HG02623 (cell line): ENCODE data around the gene FGF14.

Experiments used
- ATAC-seq: cut with Tn5 transposase; IDR thresholded peaks from one replicate; pipeline ENCODE4 v1.9.1; 2021; ENCODE audit warnings: moderate library complexity; ENCODE audit not compliant: unreplicated experiment

Gene FGF14

GRCh38 chr13:101817898-101818297, 584.0 kb downstream of the FGF14 start:
- no peak for ATAC-seq

DNA sequence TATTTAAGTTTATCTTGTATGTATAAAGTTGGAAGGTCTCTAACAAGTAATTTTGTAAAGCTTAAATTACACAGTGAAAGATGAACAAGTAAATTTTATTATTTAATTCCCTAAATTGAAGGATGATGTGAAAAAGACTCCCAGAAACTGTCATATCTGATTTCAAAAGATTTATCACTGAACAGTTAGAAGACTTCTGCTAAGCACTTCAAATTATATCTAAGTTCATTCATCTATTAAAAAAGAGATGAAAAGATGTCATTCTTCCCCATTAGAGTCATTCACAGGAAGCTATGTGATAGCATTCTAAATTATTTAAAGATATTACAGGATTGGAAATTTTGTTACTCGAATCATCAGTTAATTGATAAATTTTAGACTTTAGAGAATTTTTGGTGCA, 590.0 kb downstream of the FGF14 start:
- no peak for ATAC-seq

DNA sequence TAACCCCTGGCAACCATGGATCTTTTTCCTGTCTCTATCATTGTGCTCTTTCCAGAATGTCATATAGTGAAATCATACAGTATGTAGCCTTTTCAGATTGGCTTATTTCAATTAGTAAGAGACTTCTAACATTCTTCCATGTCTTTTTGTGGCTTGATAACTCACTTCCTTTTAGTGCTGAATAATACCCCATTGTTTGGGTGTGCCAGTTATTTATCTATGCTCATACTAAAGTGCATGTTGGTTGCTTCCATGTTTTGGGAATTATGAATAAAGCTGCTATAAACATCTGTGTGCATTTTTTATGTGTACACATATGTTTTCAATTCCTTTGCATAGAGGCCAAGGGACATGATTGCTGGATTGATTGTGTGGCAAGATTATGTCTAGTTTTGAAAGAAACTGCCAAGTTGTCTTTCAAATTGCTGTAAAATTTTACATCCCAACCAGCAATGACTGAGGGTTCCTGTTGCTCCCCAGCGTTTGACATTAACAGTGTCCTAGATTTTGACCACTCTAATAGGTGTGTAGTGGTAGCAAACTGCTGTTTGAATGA, 590.5 kb downstream of the FGF14 start:
- ATAC-seq = no peak

GRCh38 chr13:101799196-101799595, 602.7 kb downstream of the FGF14 start:
- ATAC-seq = no peak

- ATAC-seq = no peak
Measured at GRCh38 chr13:101798437-101798836, 603.4 kb downstream of the FGF14 start.

GRCh38 chr13:101795460-101795859, 606.4 kb downstream of the FGF14 start:
- no peak for ATAC-seq

GRCh38 chr13:101795025-101795424, 606.8 kb downstream of the FGF14 start:
- ATAC-seq = no peak

DNA sequence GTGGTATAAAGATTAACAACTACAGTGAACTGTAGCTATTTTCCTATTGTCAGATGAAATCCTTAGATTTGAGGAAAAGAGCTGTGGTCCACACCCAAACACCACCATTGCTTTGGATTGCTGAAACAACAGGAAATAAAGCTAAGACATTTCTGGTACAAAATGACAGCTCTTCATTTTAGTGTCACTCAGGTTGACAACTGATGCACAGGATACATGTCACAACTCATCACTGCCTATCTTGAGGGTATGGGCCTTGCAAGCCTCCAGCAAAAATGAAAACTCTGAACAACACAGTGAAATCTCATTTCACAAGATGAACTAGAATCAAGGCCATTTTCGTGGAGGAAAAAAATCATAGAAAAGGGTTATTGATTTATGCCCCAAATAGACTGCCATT, 609.7 kb downstream of the FGF14 start:
- no peak for ATAC-seq

DNA sequence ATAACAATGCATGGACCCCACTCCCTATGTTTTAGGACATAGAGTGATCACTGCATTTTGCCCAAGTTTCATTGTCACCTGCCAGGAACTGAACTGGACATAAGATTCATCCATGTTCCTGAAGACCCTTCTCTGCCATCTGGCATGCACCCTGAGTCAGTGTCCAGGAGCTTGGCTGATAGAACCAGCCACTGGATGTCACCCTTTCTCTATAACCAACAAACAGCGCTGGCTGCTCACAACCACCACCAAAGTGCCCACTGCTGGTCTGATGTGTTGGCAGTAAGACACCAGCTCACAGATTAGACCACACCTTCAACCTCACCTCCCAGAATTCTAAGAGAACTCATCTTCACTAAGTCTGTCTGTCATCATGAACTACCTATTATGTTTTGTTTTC, 616.0 kb downstream of the FGF14 start:
- ATAC-seq = no peak

DNA sequence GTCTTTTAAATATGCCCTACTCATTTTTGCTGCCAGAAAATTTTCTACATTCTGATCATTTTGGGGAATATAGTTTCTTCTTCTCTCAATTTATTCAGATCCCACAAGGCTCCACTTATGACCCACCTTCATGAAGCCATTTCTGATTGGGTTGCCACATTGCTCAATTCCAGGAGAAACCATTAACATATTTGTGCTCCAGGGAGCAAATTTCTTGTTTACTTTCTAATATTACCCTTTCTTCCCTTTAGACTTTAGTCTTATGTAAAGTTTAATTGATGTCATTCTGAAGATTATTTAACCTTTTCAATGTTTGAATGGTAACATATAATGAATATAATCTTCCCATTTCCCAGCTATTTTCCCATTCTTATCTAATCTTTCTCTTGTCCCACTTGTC, 617.5 kb downstream of the FGF14 start:
- ATAC-seq = no peak

GRCh38 chr13:101783554-101783953, 618.3 kb downstream of the FGF14 start:
- ATAC-seq = no peak

DNA sequence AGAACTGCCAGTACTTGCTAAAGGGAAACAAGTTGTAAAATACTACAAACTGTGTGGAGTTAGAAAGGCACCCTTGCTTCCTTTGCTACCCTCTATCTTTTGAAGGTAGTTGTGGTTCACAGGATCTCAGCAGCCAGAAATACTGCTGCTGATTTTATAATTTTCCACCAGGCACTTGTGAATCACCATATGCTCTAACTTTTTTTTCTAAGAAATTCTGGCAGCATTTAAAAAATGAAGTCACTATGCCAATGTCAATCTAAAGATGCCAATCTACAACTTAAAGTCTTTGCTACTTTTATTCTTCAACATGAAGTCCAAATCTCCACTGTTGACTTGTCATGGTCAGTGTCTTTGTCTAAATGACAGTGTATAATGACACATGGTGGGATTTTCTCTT, 621.6 kb downstream of the FGF14 start:
- ATAC-seq = no peak

DNA sequence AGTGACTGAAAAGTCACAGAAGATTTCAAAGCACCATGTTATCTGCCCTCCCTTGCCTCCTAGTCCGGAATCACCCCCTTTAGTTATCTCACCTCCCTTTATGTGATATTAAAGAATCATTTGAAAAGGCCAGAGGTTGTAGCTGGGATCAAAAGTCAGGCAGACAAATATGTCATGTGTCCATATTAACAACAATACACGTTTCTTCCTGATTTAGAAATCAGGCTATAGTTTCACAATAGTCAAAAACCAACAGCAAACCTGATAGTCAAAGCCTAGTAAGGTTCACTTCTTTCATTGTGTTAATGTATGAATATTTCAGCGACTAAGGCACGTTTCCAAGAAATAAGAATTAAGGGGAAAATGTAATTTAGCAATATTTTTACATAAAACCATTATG, 622.7 kb downstream of the FGF14 start:
- ATAC-seq = no peak

DNA sequence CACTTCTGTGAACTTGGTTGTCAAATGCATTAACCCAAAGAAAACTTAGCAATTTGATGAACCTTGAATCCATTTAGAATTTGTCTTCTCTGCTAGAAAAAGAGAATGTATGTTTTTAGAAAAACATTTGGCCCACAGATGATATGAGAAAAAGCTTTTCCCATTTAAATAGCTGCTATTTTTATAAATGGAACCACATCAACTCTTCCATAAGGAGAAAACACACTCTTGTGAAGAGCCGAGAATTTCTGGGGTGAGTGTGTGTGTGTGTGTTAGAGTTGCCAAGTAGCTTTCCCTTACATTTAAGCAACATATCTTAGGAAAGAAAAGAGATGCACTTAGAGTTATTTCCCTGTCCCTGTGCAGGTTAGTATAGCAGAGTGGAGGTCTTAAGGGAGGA, 626.6 kb downstream of the FGF14 start:
- no peak for ATAC-seq

DNA sequence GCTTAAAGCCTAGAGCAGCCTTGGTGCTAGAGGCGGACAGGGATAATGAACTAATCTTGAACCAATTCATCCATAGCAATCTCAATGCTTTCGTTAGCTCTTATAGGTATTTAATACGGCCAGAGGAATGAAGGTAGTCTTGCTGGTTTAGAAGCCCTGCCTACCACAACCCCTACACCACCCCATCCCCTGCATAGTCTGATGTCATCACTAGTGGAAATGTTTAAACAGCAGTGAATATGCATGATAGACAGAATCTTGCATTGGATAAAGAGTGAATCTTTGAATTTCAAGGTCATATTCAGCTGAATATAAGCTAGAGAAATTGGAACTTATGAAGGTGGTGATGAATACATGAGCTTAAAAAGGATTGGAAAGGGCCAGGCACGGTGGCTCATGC, 627.5 kb downstream of the FGF14 start:
- ATAC-seq = no peak

GRCh38 chr13:101773062-101773461, 628.8 kb downstream of the FGF14 start:
- ATAC-seq = no peak

DNA sequence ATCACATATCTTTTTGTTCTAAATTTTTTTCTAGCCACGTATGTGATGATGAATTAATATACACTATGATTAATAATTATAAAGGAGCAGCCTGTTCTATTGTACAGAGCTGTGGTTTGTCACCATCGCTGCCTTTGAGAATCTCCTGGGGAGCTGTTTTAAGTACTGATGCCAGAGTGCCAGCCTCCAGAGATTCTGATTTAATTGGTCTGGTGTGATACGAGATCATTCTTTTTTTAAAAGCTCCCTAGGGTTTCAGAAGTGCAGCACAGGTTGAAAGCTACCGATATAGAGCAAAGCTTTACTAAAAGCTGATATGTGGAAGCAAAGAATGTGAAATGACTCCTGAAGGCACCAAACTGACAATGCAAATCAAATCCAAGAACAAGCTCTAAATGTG, 634.7 kb downstream of the FGF14 start:
- ATAC-seq = no peak

GRCh38 chr13:101763191-101763590, 638.7 kb downstream of the FGF14 start:
- no peak for ATAC-seq

DNA sequence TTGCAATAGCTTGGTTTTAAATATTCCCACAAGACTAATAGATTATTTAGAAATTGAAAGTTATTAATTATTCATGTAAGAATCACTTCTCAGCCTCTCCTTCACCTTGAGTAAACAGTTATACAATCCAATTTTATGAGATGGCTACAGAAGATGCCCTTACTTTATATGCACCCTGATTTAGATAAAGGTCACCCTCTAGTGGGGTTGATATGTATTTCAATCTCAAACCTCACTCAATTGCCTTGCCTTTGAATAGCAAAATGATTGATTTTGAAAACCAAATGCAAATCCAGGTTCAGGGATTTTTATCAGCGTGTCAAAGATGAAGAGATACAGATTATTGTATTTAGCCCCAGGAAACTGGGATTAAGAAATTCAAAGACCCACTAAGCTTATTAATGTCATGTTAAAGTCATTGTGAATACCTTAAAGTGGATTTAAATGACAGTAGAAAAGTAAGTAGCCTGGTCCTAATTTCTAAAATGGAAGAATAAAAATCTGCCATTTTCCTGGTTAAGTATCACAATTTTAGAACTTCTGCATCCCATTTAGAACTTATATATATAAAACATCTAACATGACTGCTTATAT, 644.3 kb downstream of the FGF14 start:
- peak; percentile 91 for ATAC-seq

- no peak for ATAC-seq
Measured at GRCh38 chr13:101755228-101755887, 646.5 kb downstream of the FGF14 start.

- no peak for ATAC-seq
Measured at GRCh38 chr13:101752432-101752831, 649.4 kb downstream of the FGF14 start.

DNA sequence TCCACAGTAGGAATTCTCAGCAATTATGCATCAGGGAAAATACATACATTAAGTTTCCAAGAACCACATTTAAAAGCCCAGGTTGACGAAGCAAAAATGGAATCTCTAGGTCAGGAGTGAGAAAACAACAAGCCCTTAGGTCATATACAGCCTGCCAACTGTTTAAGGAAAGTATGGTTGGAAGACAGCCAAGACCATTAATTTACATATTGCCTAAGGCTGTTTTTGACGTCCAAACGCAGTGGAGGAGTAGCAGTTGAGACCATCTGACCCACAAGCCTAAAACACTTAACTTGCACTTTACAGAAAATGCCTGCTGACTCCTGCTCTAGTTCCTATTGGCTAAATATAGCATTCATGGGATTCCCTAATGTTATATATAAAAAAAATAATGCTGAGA, 650.4 kb downstream of the FGF14 start:
- ATAC-seq = peak; percentile 53

DNA sequence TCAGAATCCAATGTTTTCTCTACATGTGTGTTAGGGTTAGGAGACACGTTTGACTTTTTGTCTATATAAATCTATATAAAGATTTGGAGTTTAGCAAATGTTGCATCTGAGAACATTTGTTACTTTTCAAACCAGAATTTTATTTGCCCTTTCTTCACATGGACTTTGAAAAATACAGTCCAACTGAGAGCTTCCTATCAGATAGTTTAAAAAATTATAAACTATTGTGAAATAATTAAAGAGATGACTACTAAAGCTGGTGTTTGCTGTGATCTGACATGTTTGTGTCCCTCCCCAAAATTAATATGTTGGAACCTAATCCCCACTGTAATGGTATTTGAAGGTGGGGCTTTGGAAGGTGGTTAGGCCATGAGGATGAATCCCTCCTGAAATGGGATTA, 652.3 kb downstream of the FGF14 start:
- ATAC-seq = no peak
